GM23338 (cell line): ENCODE data around the gene SEL1L3. TPM values are rescaled to one million over a fixed set of nuclear protein-coding genes. Genes with fewer than 3 reads are reported as not detected.
A peak's percentile ranks its signal among the peaks of the same experiment; 100 is the strongest.

ENCODE experiments used
- ATAC-seq: fragments of 200-7000 bp; cut with Tn5 transposase; 3 replicates; pipeline ENCODE4 v1.9.1; 2020
- DNase-seq: peaks from one replicate; pipeline ENCODE4 v3.0.0-alpha.2; 2015; ENCODE audit warnings: low spot score
- H2AFZ ChIP-seq: fragments of 200-600 bp; sonication (generic); 2 replicates; pipeline ENCODE4 v1.8.0; 2016; ENCODE audit warnings: antibody characterized with exemption, mild to moderate bottlenecking, moderate library complexity
- H3F3A ChIP-seq: fragments of 200-600 bp; sonication (generic); replicated peaks from 2 replicates; pipeline ENCODE4 v1.8.0; 2017; ENCODE audit warnings: antibody characterized with exemption, mixed run types, low read depth
- H3K27ac ChIP-seq: fragments of 200-600 bp; sonication (generic); 2 replicates; pipeline ENCODE4 v1.6.1; 2016; ENCODE audit warnings: low read depth
- H3K27me3 ChIP-seq: fragments of 200-600 bp; sonication (generic); 2 replicates; pipeline ENCODE4 v1.8.0; 2016; ENCODE audit warnings: mild to moderate bottlenecking, mixed run types, moderate library complexity; ENCODE audit not compliant: insufficient read depth
- H3K36me3 ChIP-seq: fragments of 200-600 bp; sonication (generic); 2 replicates; pipeline ENCODE4 v1.8.0; 2016; ENCODE audit warnings: mild to moderate bottlenecking; ENCODE audit not compliant: insufficient read depth
- H3K4me1 ChIP-seq: fragments of 200-600 bp; sonication (generic); 2 replicates; pipeline ENCODE4 v1.8.0; 2016; ENCODE audit warnings: mild to moderate bottlenecking, moderate library complexity; ENCODE audit not compliant: insufficient read depth
- H3K4me2 ChIP-seq: fragments of 200-600 bp; sonication (generic); 2 replicates; pipeline ENCODE4 v1.7.1; 2017; ENCODE audit warnings: mixed run types
- H3K4me3 ChIP-seq: fragments of 200-600 bp; sonication (generic); 2 replicates; pipeline ENCODE4 v1.6.1; 2016; ENCODE audit warnings: mixed run types
- H3K79me2 ChIP-seq: fragments of 200-600 bp; sonication (generic); replicated peaks from 2 replicates; pipeline ENCODE4 v1.8.0; 2017; ENCODE audit warnings: mild to moderate bottlenecking; ENCODE audit not compliant: insufficient read depth
- H3K9me2 ChIP-seq: fragments of 200-600 bp; sonication (generic); 2 replicates; pipeline ENCODE4 v1.8.0; 2017; ENCODE audit not compliant: insufficient read depth
- H4K20me1 ChIP-seq: fragments of 200-600 bp; sonication (generic); replicated peaks from 2 replicates; pipeline ENCODE4 v1.8.0; 2017; ENCODE audit warnings: mild to moderate bottlenecking; ENCODE audit not compliant: insufficient read depth
- H3K27ac Mint-ChIP-seq: 2 replicates; pipeline ENCODE4 v1.8.0; 2020; ENCODE audit warnings: inconsistent platforms, mild to moderate bottlenecking, moderate library complexity, mixed read lengths
- H3K27me3 Mint-ChIP-seq: 3 replicates; pipeline ENCODE4 v1.8.0; 2022; ENCODE audit warnings: low read depth, mild to moderate bottlenecking, moderate library complexity, mixed read lengths, inconsistent platforms; ENCODE audit not compliant: insufficient read depth, poor library complexity
- H3K36me3 Mint-ChIP-seq: 3 replicates; pipeline ENCODE4 v1.8.0; 2021; ENCODE audit warnings: low read depth, mild to moderate bottlenecking, inconsistent platforms, moderate library complexity, mixed read lengths
- H3K4me1 Mint-ChIP-seq: 3 replicates; pipeline ENCODE4 v1.8.0; 2020; ENCODE audit warnings: mild to moderate bottlenecking, inconsistent platforms, mixed read lengths
- H3K4me3 Mint-ChIP-seq: 3 replicates; pipeline ENCODE4 v1.8.0; 2021; ENCODE audit warnings: moderate library complexity, mild to moderate bottlenecking, inconsistent platforms, mixed read lengths
- H3K9me3 Mint-ChIP-seq: 3 replicates; pipeline ENCODE4 v1.8.0; 2020; ENCODE audit warnings: moderate library complexity, mild to moderate bottlenecking, inconsistent platforms, mixed read lengths
- EZH2 ChIP-seq: fragments of 200-600 bp; sonication (generic); IDR thresholded peaks from one replicate; pipeline ENCODE4 v1.8.0; 2017; ENCODE audit warnings: antibody characterized with exemption, mild to moderate bottlenecking, low read depth; ENCODE audit not compliant: unreplicated experiment
- NANOG ChIP-seq: IDR thresholded peaks from 2 replicates; pipeline ENCODE4 v1.6.1; 2016; ENCODE audit warnings: antibody characterized with exemption, borderline replicate concordance
- STAT1 ChIP-seq: IDR thresholded peaks from one replicate; pipeline ENCODE4 v1.6.1; 2016; ENCODE audit warnings: antibody characterized with exemption; ENCODE audit not compliant: unreplicated experiment
- ZNF331 ChIP-seq: fragments of 250-450 bp; sonication (Bioruptor Pico); IDR thresholded peaks from 2 replicates; pipeline ENCODE4 v1.5.0; 2020; ENCODE audit warnings: low read depth, mild to moderate bottlenecking, moderate library complexity
- polyA plus RNA-seq: library from polyadenylated mRNA; unstranded; fragments of >200 nt; fragmentation: Nextera tagmentation; extraction: Ambion mirVana; gene quantifications from 2 replicates; pipeline ENCODE4 v1.2.1, GENCODE V29; 2016
- total RNA-seq: library from RNA; depleted of rRNA; stranded (reverse); fragments of >200 nt; shearing (Covaris generic); gene quantifications from 2 replicates; pipeline ENCODE4 v1.2.3, GENCODE V29; 2014
- TF ChIP-seq, protein P1 (sequence below): IDR thresholded peaks from one replicate; pipeline ENCODE4 v1.6.1; 2018; ENCODE audit warnings: antibody characterized with exemption; ENCODE audit not compliant: unreplicated experiment
- TF ChIP-seq, protein P2 (sequence below): IDR thresholded peaks from 2 replicates; pipeline ENCODE4 v1.6.1; 2016; ENCODE audit warnings: antibody characterized with exemption
- TF ChIP-seq, protein P3 (sequence below), 2 experiments: fragments of 200-600 bp in 1 of 2; sonication (generic) in 1 of 2; conservative IDR thresholded peaks; 2 replicates each; pipeline versions ENCODE4 v1.5.1 to v1.6.1; 2016 to 2017; ENCODE audit warnings: antibody characterized with exemption in 2 of 2, low read depth in 2 of 2, mild to moderate bottlenecking in 2 of 2, moderate library complexity in 1 of 2

The SEL1L3 gene
- total and polyA plus RNA-seq, 2 experiments from 2014 or later = 17.1 to 61.7 TPM

DNA sequence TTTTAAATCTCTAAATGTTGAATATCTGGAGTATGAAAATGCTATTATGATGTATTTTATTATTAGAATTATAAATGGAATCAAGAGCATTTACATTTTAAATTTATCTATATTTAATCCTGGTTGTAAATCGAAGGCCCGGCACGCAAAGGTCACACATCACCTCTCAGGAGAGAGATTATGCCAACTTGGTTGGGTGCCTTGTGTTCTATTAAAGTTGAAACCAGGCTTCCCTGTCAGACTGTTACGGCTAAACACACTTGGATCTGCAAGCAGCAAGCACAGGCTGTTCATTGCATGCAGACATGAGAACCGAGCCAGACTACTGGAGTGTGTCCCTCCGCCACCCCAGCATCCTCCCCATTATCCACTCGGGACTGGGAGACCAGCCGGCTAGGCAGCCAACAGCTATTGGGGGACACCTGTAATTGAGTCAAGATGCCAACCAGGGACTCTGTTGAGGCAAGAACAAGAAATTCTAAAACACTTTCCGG lies 16.4 kb upstream of the SEL1L3 start (continued):
- TF ChIP-seq, protein P1, sequence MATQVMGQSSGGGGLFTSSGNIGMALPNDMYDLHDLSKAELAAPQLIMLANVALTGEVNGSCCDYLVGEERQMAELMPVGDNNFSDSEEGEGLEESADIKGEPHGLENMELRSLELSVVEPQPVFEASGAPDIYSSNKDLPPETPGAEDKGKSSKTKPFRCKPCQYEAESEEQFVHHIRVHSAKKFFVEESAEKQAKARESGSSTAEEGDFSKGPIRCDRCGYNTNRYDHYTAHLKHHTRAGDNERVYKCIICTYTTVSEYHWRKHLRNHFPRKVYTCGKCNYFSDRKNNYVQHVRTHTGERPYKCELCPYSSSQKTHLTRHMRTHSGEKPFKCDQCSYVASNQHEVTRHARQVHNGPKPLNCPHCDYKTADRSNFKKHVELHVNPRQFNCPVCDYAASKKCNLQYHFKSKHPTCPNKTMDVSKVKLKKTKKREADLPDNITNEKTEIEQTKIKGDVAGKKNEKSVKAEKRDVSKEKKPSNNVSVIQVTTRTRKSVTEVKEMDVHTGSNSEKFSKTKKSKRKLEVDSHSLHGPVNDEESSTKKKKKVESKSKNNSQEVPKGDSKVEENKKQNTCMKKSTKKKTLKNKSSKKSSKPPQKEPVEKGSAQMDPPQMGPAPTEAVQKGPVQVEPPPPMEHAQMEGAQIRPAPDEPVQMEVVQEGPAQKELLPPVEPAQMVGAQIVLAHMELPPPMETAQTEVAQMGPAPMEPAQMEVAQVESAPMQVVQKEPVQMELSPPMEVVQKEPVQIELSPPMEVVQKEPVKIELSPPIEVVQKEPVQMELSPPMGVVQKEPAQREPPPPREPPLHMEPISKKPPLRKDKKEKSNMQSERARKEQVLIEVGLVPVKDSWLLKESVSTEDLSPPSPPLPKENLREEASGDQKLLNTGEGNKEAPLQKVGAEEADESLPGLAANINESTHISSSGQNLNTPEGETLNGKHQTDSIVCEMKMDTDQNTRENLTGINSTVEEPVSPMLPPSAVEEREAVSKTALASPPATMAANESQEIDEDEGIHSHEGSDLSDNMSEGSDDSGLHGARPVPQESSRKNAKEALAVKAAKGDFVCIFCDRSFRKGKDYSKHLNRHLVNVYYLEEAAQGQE = no peak

DNA sequence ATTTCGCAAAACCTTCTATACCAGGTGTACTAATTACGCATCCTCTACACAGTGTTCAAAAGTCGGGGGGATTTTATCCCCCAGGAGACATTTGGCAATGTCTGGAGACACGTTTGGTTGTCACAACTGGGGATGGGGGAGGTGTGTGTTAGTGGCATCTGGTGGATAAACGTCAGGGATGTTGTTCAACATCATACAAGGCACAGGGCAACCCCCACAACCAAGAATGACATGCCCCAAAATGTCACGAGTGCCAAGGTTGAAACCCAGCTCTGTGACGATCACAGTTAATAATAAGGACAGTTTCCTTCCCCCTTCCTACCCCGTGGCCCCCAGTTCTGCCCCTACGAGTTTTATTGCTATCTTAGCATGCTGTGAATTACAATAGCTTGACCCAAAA lies 15.9 kb upstream of the SEL1L3 start:
- Histone ChIP-seq H3K36me3 (no peaks in the 10 kb centered on the region), H3K27me3 (no peaks in the 10 kb centered on the region), H3K9me2 (no peaks in the 10 kb centered on the region), H3F3A (no peaks in the 10 kb centered on the region), H2AFZ (peak overlapping the region; percentile 73; the same call in 1 of the 2 replicates), H3K4me1 (peaks cover 10% of the 10 kb centered on the region; the same call in 1 of the 2 replicates), H3K4me2 (no peak overlapping the region), H3K4me3 (no peak overlapping the region), H3K27ac (no peak overlapping the region), H4K20me1 (no peaks in the 10 kb centered on the region; the same call in 1 of the 2 replicates), H3K79me2 (no peaks in the 10 kb centered on the region)
- no peak overlapping the region for H3K4me3 Mint-ChIP-seq
- no peaks in the 10 kb centered on the region for H3K36me3 Mint-ChIP-seq
- no peak overlapping the region for H3K27ac Mint-ChIP-seq
- ATAC-seq (no peak), DNase-seq (no peak)
- H3K27me3 Mint-ChIP-seq = peaks cover 4% of the 10 kb centered on the region
- H3K4me1 Mint-ChIP-seq = peaks cover 5% of the 10 kb centered on the region; the same call in 2 of the 3 replicates
- H3K9me3 Mint-ChIP-seq = no peaks in the 10 kb centered on the region
- no peak for TF ChIP-seq EZH2

DNA sequence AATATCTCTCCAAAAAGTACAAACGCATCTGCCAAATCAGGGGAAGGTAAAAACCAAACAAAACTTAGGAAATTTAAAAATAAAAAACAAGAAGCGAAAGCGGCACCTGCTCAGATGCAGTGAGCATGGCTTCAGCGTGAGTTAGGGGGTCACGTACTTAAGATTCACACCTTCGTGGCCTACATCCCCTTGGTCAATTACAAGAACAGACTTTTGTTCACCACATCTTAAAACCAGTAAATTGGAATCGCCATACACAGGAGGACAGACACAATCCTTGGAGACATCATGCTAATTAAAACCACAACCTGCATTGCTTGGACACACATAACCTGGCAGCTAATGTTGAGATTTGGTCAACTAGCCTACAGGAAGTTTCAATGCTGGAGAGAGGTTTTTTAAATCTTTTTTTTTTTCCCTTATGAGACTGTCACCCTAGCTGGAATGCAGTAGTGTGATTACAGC lies 12.5 kb upstream of the SEL1L3 start:
- H3K36me3 ChIP-seq = no peaks in the 10 kb centered on the region
- peaks cover 5% of the 10 kb centered on the region; the same call in 2 of the 3 replicates for H3K4me1 Mint-ChIP-seq

More for the DNA sequence above, 12.5 kb upstream of the SEL1L3 start:
- no peaks in the 10 kb centered on the region; the same call in 1 of the 2 replicates for H3K9me2 ChIP-seq
- DNase-seq = no peak
- no peaks in the 10 kb centered on the region for H3K79me2 ChIP-seq
- H3F3A ChIP-seq = no peaks in the 10 kb centered on the region
- no peaks in the 10 kb centered on the region for H3K9me3 Mint-ChIP-seq
- no peak overlapping the region for H3K4me3 ChIP-seq
- no peak overlapping the region for H3K27ac ChIP-seq
- TF ChIP-seq, protein P2, sequence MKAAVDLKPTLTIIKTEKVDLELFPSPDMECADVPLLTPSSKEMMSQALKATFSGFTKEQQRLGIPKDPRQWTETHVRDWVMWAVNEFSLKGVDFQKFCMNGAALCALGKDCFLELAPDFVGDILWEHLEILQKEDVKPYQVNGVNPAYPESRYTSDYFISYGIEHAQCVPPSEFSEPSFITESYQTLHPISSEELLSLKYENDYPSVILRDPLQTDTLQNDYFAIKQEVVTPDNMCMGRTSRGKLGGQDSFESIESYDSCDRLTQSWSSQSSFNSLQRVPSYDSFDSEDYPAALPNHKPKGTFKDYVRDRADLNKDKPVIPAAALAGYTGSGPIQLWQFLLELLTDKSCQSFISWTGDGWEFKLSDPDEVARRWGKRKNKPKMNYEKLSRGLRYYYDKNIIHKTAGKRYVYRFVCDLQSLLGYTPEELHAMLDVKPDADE = no peak
- TF ChIP-seq ZNF331 (no peak), NANOG (no peak), STAT1 (no peak)
- TF ChIP-seq, protein P3, sequence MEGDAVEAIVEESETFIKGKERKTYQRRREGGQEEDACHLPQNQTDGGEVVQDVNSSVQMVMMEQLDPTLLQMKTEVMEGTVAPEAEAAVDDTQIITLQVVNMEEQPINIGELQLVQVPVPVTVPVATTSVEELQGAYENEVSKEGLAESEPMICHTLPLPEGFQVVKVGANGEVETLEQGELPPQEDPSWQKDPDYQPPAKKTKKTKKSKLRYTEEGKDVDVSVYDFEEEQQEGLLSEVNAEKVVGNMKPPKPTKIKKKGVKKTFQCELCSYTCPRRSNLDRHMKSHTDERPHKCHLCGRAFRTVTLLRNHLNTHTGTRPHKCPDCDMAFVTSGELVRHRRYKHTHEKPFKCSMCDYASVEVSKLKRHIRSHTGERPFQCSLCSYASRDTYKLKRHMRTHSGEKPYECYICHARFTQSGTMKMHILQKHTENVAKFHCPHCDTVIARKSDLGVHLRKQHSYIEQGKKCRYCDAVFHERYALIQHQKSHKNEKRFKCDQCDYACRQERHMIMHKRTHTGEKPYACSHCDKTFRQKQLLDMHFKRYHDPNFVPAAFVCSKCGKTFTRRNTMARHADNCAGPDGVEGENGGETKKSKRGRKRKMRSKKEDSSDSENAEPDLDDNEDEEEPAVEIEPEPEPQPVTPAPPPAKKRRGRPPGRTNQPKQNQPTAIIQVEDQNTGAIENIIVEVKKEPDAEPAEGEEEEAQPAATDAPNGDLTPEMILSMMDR (conservative IDR thresholded peaks at IDR 0.05; ENCODE audit: low read depth in 2 of 2) = no peak
- H3K36me3 Mint-ChIP-seq = no peaks in the 10 kb centered on the region
- peaks cover 10% of the 10 kb centered on the region; the same call in 1 of the 2 replicates for H3K4me1 ChIP-seq
- no peaks in the 10 kb centered on the region for H3K27me3 ChIP-seq
- H3K4me3 Mint-ChIP-seq = no peak overlapping the region
- H3K4me2 ChIP-seq = no peak overlapping the region
- no peaks in the 10 kb centered on the region; the same call in 1 of the 2 replicates for H4K20me1 ChIP-seq
- no peak overlapping the region for H3K27ac Mint-ChIP-seq
- no peak for ATAC-seq
- H3K27me3 Mint-ChIP-seq = peaks cover 4% of the 10 kb centered on the region
- H2AFZ ChIP-seq = no peak overlapping the region
